Measurements from ENCODE around the gene TTK.
"Not testable (repeated sequence)": the region's sequence is repeated elsewhere in the genome, so short reads cannot be mapped to it uniquely, and the experiment has no call there.

The TTK gene

GRCh38 chr6:80022803-80023202 is 18.4 kb downstream of the TTK start:
- DNase-seq: no peak

DNA sequence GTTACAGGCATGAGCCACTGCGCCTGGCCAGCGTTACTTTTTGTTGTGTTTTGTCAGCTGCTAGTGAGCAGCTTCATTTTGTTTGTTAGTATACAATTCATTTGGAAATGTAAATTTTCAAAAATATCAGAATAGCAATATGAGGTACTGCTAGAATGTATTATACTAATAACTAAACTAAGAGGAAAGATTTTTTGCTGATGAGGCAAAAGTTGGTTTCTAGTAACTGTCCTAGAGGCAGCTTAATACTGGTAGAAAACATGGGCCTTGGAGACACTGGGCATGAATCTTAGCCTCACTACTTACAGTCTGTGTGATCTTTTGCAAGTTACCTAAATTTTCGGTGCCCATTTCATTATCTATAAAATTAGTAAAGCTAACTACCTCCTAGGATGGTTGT is 24.1 kb downstream of the TTK start:
- DNase-seq: no peak

DNA sequence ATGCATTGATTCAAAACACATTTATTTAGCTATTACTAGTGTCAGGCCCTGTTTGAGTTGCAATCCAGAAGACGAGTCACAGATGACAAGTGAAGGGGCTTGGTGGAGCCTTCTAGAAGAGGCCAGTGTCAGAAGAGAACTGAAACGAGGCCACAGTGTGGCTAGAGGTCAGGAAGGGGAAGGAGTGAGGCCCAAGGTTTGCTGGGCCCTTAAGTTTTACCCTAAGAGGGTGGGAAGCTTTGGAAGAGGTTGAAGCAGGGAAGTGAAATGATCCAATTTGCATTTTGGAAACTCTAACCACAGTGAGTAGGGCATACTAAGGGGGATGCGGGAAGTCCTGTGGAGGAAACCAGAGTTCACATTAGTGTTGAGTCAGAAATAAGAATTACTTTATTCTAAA is 25.0 kb downstream of the TTK start:
- no peak for DNase-seq

GRCh38 chr6:80048220-80048619 is 43.8 kb downstream of the TTK start:
- not testable (repeated sequence) for DNase-seq

- DNase-seq: no peak
Observed at GRCh38 chr6:80060774-80061173, 56.3 kb downstream of the TTK start.

- not testable (repeated sequence) for DNase-seq
Observed at GRCh38 chr6:80068146-80068545, 63.7 kb downstream of the TTK start.

DNA sequence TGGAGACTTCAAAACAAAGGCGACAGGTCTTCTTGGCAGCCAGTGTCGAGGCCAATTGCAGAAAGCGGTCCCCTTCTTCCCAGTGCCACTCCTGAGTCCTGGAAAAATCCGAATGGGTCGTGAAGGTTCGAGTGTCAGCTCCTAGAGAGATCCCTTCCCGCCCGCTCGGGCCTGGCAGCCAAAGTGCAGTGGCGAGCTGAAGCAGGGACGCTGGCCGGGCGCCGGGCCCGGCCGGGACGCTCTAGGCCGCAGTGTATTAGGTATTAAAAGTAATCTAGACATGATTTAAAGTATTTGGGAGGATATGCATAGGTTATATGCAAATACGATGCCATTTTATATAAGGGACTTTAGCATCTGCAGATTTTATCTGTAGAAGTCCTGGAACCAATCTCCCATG is 66.0 kb downstream of the TTK start:
- not testable (repeated sequence) for DNase-seq

GRCh38 chr6:80077067-80077466 is 72.6 kb downstream of the TTK start:
- no peak for DNase-seq

GRCh38 chr6:80088637-80089036 is 84.2 kb downstream of the TTK start:
- DNase-seq: no peak

DNA sequence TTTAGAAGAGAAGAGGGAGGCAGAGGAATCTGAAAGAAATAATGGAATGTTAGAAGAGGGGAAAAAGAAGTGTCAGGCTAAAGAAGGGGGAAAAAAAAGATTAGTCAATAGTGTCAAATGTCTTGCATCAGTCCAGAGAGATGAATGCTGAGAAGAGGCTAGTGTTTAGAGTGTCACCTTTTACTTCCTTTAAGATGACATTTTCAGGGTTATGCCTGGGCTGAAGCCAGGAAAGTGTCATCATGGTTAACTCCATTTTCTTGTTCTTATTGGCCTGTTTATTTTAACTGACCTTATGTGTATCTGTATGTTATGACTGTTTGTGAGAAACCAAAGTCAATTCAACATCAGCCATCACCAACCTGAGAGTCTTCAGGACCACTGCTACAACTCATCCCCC is 87.1 kb downstream of the TTK start:
- no peak for DNase-seq
